ENCODE measurements around the gene MLF2.

MLF2 gene

DNA sequence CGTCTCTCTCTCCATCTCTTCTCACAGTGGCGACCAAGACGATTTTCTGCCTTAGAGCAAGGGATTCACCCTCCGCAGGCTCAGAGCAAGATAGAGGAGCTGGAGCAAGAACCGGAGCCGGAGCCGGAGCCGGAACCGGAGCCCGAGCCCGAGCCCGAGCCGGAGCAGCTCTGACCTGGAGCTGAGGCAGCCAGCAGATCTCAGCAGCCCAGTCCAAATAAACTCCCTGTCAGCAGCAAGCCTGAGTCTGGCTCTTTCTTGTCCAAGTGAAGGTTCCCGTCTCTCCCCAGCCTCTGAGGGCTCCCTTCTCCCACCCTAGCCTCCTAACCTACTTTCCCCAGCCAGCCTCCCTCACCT is 25.3 kb upstream of the MLF2 start:
- no peak for DNase-seq (ENCODE audit: low read depth)

DNA sequence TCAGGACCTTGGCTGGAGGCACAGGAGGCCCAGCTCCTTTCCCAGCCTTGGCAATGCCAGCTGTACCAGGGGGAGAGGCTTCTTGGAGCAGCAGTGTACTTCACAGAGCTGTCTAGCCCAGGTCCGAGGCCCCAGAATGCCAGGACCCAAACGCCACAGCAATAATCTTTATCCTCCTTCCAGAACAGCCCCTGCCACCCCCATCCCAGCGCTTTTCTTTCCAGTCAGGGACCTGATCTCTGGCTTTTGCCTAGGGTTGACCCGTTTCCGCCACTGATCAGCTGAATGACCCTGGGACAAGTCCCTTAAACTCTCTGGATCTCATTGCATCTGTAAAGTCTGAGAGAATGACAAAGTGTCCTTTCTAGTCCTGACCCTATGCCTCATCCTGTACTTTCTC is 24.4 kb upstream of the MLF2 start:
- DNase-seq (ENCODE audit: low read depth): no peak

DNA sequence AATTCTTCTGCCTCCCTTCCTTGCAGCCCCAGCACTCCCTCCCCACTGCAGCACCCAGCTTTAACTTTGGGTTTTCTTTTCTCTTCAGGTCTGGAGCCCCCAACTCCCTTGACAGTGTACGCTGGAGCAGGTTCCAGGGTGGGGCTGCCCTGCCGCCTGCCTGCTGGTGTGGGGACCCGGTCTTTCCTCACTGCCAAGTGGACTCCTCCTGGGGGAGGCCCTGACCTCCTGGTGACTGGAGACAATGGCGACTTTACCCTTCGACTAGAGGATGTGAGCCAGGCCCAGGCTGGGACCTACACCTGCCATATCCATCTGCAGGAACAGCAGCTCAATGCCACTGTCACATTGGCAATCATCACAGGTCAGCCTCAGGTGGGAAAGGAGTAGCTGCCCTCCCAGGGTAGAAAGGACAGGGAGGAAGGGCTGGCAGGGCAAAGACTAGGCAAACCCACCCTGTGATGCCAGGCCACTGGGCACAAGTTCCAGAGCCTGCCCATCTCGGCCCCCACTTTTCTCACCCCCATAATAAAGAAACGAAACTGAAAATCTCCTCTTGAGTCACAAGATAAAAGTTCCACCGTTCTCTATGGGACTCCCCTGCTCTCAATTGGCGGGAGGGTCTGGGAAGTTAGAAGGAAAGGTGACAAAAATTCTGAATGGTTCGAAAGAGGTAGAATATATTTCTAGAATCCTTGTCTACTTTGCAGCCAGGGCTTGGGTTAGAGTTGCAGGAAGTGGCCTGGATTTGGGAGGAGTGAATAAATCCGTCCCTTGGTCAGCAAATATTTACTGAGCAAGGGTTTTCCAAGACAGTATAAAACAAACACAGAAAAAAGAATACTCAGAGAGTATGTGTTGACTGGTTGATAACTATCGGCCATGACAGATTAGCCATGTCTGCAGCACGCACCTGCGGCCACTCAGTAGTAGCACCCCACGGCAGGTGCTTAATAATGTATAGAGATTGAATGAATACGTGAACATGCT is 22.5 kb upstream of the MLF2 start:
- DNase-seq (ENCODE audit: low read depth): no peak

DNA sequence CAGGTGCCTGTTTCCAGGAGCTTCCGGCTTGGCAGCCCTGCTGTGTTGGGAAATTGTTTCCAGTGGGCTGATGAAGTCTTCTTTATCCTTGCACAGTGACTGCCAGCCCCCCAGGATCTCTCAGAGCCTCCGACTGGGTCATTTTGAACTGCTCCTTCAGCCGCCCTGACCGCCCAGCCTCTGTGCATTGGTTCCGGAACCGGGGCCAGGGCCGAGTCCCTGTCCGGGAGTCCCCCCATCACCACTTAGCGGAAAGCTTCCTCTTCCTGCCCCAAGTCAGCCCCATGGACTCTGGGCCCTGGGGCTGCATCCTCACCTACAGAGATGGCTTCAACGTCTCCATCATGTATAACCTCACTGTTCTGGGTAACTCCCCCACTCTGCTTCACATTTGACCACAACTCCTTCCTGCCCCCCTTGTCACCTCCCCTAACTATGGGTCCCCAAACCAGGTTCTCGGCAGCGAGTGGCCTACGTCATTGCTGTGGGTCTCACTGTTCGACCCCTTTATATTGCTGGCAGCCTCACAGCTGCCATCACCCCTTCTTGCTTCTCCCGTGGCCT is 21.6 kb upstream of the MLF2 start:
- DNase-seq (ENCODE audit: low read depth): no peak

DNA sequence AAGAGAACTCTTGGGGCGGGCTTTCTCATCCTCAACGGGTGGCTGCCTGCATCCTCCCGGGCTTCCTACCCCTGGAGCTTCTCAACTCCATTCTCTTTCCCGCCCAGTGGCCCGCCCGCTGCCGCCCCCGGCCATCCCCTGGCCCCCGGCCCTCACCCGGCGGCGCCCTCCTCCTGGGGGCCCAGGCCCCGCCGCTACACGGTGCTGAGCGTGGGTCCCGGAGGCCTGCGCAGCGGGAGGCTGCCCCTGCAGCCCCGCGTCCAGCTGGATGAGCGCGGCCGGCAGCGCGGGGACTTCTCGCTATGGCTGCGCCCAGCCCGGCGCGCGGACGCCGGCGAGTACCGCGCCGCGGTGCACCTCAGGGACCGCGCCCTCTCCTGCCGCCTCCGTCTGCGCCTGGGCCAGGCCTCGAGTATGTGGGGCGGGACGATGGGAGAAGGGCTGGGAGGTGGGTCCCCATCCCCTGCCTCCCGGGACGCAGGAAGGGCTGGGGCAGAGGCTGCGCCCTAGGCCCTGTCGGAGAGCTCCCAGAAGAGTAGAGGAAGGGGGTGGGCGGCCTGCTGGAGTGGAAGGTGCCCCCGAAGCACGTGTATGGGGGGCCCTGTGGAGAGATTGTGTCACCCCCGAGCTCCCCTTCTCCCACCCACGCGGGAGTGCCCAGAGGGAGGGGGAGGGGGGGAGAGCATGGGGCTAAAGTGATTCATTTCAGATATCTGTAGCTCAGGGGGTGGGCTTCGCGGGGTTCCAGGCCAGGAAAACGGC is 20.8 kb upstream of the MLF2 start:
- no peak for DNase-seq (ENCODE audit: low read depth)

DNA sequence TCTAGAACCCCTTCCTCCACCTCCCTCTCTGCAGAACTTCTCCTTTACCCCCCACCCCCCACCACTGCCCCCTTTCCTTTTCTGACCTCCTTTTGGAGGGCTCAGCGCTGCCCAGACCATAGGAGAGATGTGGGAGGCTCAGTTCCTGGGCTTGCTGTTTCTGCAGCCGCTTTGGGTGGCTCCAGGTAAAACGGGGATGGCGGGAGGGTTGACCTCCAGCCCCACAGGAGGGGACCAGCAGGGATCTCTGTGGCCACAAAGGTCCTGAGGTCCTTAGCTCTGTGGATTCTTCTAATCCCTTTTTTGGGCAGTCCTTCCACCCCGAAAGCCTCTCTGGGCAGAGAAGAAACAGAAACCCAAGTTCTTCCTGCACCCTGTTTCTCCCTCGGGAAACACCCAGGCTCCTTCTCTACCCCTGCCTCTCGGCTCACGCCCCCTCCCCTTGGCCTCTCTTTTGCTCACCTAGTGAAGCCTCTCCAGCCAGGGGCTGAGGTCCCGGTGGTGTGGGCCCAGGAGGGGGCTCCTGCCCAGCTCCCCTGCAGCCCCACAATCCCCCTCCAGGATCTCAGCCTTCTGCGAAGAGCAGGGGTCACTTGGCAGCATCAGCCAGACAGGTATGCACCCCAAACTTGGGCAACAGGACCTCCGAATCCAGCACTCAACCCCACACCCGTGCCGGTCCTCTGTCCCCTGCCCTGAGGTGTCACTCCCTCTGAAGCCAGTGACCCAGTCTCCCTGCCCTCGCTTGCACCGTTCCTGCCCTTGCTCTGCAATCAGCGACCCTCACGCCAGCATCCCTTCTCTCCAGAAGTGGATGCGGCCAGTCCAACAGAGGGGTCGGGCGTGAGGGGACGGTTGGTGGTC is 20.0 kb upstream of the MLF2 start:
- DNase-seq (ENCODE audit: low read depth): no peak

DNA sequence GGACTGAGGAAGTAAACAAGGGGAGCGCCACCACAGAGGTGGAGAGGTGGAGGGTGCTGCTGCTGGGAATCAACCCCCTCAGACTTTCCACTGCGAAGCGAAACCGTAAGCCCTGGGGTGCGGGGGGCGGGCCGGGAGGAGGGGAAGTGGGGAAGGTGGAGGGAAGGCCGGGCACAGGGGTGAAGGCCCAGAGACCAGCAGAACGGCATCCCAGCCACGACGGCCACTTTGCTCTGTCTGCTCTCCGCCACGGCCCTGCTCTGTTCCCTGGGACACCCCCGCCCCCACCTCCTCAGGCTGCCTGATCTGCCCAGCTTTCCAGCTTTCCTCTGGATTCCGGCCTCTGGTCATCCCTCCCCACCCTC is 19.4 kb upstream of the MLF2 start, which contains the start of gene LAG3:
TSS of gene LAG3 (plus strand) at position 190 of the 365 bp plus-strand sequence. CDS start 333 bp downstream, outside the sequence.
- peak; percentile 50 for DNase-seq (ENCODE audit: low read depth)

DNA sequence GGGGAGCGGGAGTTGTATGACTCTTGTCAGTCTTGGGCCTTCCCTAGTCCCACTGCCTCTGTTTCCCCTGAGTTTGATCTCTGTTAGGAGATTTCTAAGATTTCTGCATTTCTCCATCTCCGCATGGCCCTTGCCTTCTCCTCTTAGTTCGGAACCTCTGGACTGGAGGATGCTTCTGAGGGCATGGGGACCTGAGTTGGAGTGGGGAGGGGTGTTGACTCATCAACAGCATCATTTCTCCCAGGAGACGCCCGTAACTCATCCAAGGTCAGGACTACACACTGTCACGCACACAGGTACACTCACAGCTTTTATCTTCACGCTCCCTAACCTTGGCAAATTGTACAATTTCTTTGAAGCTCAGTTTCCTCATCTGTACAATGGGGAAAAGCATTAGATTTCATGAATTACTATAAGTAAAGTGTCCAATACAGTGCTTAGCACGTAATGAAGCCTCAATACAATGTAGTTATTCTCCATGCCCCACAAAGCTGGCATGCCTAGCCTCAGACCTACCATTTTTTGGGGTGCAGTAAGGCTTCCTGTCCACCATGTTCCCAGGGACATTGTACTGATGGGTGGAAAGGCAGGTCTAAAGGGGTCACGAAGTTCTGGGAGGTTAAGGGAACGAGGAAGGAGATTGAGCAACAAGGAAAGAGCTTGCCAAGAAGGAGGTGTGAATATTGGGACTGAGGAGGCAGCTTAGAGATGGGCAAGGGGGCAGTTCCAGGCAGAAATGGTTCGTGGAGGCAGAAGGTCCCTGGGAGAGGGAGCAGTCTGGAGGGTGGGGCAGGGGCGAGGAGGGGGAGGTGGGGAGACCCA is 18.8 kb upstream of the MLF2 start:
- no peak for DNase-seq (ENCODE audit: low read depth)

DNA sequence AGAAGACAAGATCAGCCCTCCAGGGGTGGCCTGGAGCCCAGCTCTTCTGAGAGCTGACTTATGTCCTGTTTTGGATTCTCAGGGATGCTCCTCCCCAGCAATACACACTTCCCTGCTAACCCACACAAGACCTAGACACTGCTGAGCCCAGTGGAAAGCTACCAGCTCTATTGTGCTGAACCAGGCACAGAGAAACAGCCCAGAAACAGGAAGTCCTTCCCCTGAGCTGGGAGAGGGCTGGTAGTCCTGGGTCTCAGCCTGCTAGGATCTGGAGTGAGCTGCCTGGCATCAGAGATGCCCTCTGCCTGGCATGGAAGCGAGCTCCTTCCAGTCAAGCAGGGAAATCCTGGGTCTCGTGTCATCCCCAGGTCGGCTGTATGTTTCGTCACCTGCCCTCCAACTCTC is 18.2 kb upstream of the MLF2 start:
- no peak for DNase-seq (ENCODE audit: low read depth)

DNA sequence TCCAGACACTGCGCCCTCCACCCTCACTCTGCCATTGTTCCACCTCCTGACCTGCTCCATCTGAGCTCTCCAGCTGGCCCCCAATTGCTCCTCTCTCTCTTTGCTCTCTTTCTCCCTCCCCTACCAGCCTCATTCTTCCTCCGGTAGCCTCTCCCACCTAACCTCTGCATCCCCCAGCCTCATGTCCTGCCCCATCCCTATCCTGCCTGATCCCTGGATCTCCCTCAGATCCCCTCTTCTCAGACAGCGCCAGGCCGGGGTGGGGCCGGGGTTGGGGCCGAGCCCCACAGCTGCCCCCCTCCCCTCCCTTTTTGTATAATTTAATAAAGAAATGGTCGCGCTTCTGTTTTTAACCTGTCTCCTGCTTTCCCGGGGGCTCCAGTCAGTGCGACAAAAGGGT is 17.7 kb upstream of the MLF2 start:
- no peak for DNase-seq (ENCODE audit: low read depth)

DNA sequence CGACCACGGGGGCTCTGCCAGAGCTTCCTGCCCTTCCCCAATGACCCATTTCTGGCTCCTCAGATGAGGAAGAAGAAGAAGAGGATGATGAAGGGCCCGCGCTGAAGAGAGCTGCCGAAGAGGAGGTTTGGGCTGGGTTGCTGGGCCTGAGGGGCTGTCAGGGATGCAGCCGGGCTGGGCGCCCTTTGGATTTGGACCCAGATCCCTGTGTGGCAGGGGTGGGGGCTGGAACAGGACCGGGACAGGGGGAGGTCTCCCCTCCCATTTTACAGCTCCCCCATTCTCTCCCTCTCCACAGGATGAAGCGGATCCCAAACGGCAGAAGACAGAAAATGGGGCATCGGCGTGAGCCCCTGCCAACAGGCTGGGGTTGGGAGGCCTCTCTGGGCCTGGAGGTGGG is 17.2 kb upstream of the MLF2 start:
- DNase-seq (ENCODE audit: low read depth): no peak

DNA sequence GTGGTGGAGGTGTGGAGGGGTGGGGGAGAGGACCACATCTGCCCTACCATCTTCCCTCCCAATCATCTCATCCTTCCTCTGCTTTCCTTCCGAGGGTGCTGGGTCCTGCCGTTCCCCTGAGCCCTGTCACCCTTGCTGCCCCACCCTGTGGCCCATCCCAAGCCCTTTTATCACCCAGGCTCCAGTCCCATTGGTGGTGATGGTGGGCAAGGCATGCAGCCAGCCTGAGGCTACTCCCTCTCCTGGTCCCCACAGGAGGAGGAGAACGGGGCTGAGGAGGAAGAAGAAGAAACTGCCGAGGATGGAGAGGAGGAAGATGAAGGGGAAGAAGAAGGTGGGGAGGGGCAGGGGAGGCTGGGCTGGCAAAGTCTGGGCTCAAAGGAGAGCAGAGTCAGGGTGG is 16.7 kb upstream of the MLF2 start:
- DNase-seq (ENCODE audit: low read depth): no peak

DNA sequence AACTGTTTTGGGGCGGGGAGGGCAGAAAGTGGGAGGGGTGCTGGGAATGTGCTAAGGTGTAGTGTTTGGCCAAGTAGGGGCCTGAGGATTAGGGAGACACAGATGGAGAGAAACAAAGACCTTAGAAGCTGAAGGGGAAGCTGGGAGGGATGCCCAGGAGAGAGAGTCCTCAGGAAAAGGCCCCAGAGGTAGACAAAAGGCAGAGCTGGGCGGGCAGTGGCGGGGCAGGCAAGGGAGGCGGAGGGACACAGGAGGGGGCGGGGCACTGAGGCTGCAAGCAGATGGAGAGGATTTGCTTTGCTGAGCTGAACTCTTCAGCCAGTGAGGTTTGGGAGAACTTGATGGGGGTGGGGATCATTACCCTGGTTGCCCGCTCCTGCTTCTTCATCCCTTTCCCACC is 16.0 kb upstream of the MLF2 start:
- DNase-seq (ENCODE audit: low read depth): no peak

DNA sequence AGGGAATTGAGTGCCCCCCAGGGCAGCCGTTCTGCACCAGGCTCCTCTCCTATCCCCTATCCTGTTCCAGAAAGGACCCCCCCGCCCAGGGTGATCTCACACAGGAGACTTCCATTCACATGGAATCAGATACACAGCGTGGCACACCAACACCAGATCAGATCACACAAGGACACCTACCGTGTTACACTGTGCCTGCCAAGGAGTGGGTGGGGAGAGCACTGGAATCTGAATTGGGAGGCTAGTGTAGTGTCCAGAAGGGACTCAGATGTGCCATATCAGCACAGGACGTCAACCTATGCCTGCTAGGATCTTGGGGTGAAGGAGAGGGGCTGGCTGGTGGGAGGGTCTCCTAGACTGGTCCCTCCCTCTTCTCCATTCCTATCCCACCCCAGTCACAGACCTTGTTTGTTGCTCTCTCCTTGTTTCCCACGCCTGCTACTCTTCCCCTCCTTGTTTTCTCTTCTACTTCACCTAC is 15.5 kb upstream of the MLF2 start:
- DNase-seq (ENCODE audit: low read depth): no peak

DNA sequence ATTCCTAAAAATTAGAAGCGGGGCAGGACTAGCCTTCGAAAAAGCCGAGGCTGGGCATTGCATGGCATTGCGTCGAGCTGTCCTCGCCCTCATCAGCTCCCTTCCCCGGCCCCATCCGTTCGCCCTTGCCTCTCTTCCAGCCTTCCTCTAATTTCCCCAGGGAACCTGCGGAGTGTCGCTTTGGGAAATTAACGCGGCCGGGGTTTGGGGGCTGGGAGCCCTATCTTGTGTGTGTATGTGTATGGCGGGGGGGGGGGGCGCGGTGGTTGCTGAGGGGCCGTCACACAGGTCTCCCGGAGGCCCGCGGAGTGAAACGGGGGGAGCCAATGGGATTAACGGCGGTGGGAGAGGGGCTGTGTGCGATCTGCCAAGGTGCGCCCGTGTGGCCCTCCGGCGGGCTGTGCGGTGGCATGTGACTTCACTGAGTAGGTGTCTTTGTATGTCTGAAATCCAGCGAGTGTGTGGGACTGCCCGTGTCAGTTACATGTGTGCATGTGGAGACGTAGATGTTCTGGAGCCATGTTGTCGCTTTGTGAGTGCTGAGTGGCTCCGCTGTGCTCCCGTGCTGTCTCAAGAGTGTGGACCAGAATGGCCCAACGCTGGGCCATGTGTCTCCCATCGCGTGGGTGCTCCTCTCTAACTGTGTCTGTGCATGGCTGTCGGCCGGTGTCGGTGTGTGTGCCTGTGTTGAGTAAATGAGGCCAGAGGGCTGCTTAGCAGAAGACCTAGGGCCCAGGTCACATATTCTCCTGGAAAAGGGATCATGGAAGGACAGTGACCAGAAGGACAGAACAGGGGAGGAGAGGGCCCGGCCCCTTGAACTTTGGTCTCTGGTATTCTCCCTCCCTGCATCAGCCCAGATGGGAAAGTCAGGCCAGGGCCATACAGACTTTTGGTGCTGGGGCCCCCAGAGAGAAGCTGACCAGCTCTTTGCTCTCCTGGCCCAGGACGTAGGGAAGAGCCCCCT is 14.7 kb upstream of the MLF2 start:
- no peak for DNase-seq (ENCODE audit: low read depth)

DNA sequence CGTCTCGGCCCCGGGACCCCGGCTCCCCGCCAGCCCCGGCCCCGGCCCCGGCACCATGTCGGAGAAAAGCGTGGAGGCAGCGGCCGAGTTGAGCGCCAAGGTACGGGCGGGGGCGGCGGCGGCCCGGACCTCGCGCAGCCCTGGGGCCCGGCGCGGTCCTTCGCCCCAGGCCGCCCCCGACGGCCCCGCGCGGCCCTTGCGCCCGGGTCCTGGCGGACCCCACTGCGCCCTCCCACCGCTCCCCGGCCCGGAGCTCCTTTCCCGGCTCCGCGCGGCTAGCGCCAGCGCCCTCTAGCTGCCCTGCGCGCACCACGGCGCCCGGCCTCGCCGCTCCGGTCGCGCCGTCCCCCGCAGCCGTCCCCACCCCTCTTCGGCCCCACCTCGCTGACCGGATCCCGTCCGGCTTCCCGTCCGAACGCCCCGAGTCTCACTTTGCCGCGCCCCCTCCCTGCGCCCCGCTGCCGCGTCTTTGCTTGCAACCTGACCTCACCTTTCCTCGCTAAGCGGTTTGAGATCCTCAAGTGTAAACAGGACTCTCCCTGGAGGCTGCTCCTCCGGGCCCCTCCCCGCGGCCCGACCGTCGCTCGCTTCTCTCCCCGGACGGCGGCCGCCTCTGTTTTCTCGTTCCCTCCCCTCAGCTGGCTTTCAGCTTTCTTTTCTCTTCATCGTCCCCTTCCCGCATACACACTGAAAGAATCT is 13.9 kb upstream of the MLF2 start:
- DNase-seq (ENCODE audit: low read depth): no peak

DNA sequence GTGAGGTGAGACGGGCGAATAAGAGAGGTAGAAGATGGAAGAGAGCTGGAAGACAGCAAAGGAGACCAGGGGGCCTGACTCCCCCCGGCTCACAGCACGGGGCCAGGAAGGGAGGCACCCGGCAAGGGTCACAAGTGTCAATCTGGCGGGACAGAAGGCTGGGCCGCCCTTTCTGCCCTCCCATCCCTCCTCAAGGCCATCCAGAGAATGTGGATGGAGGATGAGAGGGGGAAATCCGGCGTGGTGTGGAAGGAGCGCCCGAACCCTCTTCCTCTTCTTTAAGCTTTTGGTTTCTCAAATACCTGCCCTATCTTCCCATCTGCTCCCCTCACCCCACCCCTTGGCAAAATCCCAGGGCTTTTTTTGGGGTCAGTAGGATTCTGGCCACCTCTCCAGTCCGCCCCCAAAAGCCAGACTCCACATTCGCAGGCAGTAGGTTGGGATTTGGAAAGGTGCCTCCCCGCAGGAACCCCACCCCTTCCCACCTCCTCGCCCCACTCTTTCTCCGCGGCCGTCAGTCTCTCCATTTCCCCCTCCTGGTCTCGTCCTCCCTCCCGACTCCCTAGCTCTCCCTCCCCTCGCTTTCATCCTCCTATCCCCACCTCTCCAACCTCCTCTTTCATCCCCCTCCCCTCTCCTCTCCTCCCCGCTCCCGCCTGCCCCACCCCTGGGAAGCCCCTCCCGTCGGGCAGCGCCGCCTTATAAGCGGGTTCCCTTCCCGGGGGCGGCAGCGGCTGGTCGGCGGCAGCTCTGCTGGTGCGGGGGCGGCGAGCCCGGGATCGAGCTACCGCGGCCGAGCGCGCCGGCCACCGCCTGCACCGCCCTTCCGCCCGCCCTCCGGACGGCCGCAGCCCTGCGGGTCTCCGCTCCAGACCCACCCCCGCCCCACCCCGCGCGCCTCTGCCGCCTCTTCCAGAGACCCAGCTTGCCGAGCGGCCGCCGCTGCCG is 13.0 kb upstream of the MLF2 start, which contains the start of gene PTMS:
TSS of gene PTMS (plus strand) at position 730 of the 948 bp plus-strand sequence. CDS start 343 bp downstream, outside the sequence.
- DNase-seq (ENCODE audit: low read depth): no peak
